ENCODE results near the gene GPR108.

The GPR108 gene

DNA sequence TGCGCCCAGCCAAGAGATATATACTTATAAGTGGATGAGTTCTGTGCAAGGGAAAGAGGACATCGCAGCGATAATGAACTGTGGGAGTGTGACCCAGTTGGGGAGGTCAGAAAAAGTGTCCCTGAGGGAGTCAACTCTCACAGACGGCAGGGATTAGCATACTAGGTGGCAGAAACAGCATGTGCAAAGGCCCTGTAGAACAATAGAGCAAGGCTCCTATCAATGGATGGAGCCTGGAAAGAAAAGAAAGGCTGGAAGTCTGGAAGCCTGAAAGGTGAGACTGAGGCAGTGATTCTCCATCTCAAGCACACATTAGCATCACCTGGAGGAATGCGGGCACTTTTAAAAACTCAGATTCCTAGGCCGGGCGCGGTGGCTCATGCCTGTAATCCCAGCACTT, 46.0 kb downstream of the GPR108 start:
- H3K4me1 ChIP-seq (ENCODE audit: insufficient read depth, low read length) = no peaks in the 10 kb centered on the region
- no peaks in the 10 kb centered on the region for H3K27me3 ChIP-seq (ENCODE audit: insufficient read depth, low read length)
- no peaks in the 10 kb centered on the region for H3K36me3 ChIP-seq (ENCODE audit: insufficient read depth, low read depth, low read length)
- no peak overlapping the region for H3K9ac ChIP-seq (ENCODE audit: low read depth, low read length)
- no peak overlapping the region for H3K27ac ChIP-seq (ENCODE audit: low read length)
- no peak overlapping the region for H3K4me3 ChIP-seq (ENCODE audit: low read length)
- no peaks in the 10 kb centered on the region for H3K9me3 ChIP-seq (ENCODE audit: insufficient read depth, low read depth, low read length)

DNA sequence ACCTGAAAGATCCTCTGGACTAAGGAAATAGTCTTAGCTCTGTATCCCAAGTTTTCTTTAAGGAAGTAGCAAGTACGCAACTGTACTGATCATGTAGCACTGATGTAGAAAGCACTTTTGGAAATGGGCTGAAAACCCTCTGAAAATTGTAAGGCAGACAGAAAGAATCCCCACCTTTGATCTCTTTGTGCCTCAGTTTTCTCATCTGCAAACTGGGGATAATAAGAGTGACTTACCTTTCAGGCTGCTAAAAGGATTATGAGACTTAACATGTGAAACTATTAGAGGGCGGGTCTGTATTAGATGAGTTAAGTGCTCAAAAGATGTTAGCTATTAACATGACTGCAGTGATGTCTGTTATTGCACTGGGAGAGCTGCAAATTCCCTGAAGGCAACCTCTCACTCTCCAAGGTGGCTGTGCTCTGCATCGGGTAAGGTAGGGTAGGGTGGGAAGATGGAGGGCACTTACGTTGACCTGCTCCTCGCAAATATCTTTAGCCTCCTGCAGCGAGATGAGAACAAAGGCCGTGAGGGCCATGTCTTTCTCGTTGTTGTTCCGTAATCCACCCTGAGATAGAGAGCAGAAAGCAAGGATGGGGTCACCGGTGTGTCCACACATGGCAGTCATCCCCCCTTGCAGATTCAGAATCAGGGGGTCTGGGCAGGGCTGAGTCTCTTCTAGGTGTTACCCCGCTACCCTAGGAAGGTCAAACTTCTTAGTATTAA, 47.1 kb downstream of the GPR108 start:
- no peaks in the 10 kb centered on the region for H3K36me3 ChIP-seq (ENCODE audit: insufficient read depth, low read depth, low read length)

DNA sequence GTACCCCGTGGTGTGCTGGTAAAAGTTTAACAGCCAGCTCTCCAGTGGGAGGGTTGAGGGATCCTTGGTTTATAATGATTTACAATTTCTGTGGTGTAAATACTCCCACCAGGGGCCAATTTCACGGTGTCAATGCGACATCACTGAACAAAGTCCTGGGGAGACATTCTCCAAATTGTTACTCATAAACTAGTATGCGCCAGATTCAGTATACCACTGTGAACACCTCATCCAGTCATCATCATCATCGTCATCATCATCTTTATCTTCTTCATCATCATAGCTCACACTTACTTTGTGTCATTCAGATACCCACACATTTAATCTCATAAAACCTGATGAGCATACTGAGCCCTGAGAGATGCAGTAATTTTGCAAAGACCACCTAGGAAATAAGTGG, 50.3 kb downstream of the GPR108 start:
- H3K4me1 ChIP-seq (ENCODE audit: insufficient read depth, low read length) = no peaks in the 10 kb centered on the region
- H3K4me3 ChIP-seq (ENCODE audit: low read length) = no peak overlapping the region
- H3K27me3 ChIP-seq (ENCODE audit: insufficient read depth, low read length) = no peaks in the 10 kb centered on the region; the same call in 1 of the 2 replicates
- no peak overlapping the region for H3K9ac ChIP-seq (ENCODE audit: low read depth, low read length)
- H3K9me3 ChIP-seq (ENCODE audit: insufficient read depth, low read depth, low read length) = no peaks in the 10 kb centered on the region
- no peak overlapping the region for H3K27ac ChIP-seq (ENCODE audit: low read length)
- H3K36me3 ChIP-seq (ENCODE audit: insufficient read depth, low read depth, low read length) = no peaks in the 10 kb centered on the region

More for the DNA sequence above, 47.1 kb downstream of the GPR108 start:
- H3K4me1 ChIP-seq (ENCODE audit: insufficient read depth, low read length) = no peaks in the 10 kb centered on the region
- no peak overlapping the region for H3K4me3 ChIP-seq (ENCODE audit: low read length)
- H3K27ac ChIP-seq (ENCODE audit: low read length) = no peak overlapping the region
- H3K9ac ChIP-seq (ENCODE audit: low read depth, low read length) = no peak overlapping the region
- no peaks in the 10 kb centered on the region for H3K9me3 ChIP-seq (ENCODE audit: insufficient read depth, low read depth, low read length)
- H3K27me3 ChIP-seq (ENCODE audit: insufficient read depth, low read length) = no peaks in the 10 kb centered on the region

DNA sequence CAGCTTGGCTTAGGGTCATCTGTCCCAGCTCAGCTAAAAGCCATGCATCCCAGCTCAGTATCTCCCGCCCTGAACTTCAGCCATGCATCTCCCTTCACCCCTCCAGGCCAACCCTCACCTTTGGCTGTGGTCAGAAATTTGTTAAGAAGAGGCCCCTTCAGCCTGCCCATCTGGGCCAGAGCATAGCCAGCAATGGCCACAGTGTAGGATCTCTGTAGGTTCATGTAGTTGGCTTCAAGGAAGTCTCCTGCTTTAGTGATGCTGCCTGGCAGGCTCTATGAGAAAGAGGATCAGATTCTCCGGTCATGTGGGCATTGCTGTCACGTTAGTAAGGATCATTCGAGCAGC, 50.8 kb downstream of the GPR108 start:
- Histone ChIP-seq H3K36me3 (ENCODE audit: insufficient read depth, low read depth, low read length) (no peaks in the 10 kb centered on the region), H3K4me1 (ENCODE audit: insufficient read depth, low read length) (no peaks in the 10 kb centered on the region), H3K4me3 (ENCODE audit: low read length) (no peak overlapping the region), H3K27me3 (ENCODE audit: insufficient read depth, low read length) (no peaks in the 10 kb centered on the region; the same call in 1 of the 2 replicates), H3K9ac (ENCODE audit: low read depth, low read length) (no peak overlapping the region), H3K9me3 (ENCODE audit: insufficient read depth, low read depth, low read length) (no peaks in the 10 kb centered on the region), H3K27ac (ENCODE audit: low read length) (no peak overlapping the region)

DNA sequence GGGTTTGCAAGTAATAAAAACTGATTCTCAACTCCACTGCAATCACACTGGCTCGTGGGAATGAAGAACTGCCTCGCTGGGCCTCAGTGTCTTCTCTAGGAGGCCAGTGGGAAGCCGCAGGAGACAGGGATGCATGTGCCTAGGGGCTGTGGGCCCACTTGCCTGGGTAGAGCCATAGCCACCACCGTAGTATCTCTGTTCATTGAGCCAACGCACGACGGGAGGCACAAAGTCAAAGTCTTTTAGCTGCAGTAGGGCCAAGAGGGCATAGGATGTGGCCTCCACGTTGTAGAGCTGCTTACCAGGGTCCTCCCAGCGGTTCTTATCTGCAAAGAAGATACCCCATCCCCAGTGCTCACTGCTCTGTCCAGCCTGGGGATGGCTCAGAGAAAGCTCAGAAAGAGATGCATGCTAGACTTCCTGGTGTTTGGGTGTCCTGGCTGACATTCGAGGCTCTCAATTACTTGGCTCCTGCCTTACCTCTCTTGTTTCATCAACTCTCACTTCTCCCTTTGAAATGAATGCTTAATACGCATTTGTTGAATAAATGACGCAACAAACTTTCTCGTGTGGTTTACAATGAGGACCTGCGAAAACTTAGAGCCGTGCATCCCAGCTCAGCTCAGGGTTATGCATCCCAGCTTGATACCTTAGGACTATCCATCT, 51.3 kb downstream of the GPR108 start:
- H3K27me3 ChIP-seq (ENCODE audit: insufficient read depth, low read length) = no peaks in the 10 kb centered on the region; the same call in 1 of the 2 replicates
- no peak overlapping the region for H3K27ac ChIP-seq (ENCODE audit: low read length)
- H3K4me1 ChIP-seq (ENCODE audit: insufficient read depth, low read length) = no peaks in the 10 kb centered on the region
- no peaks in the 10 kb centered on the region for H3K36me3 ChIP-seq (ENCODE audit: insufficient read depth, low read depth, low read length)
- H3K9ac ChIP-seq (ENCODE audit: low read depth, low read length) = no peak overlapping the region
- H3K4me3 ChIP-seq (ENCODE audit: low read length) = no peak overlapping the region
- H3K9me3 ChIP-seq (ENCODE audit: insufficient read depth, low read depth, low read length) = no peaks in the 10 kb centered on the region

DNA sequence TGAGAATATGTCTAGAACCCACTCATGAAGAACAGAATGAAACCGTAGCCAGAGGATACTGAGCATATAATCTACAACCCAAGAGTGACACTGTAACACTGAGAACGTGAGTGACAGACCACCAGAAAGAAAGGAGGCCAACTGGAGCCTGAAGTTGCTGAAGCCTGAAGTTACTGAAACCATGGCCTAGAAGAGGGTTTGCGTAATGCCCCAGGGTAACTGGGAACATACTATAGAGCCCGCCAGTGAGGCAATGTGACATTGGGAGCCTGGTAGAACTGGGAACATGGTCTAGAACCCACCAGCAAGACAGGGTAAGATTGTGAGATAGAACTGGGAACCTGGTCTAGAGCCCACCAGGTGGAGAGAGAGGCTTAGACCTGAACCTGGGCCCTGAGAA, 51.9 kb downstream of the GPR108 start:
- no peaks in the 10 kb centered on the region for H3K36me3 ChIP-seq (ENCODE audit: insufficient read depth, low read depth, low read length)
- no peaks in the 10 kb centered on the region for H3K9me3 ChIP-seq (ENCODE audit: insufficient read depth, low read depth, low read length)
- no peak overlapping the region for H3K4me3 ChIP-seq (ENCODE audit: low read length)
- no peaks in the 10 kb centered on the region for H3K4me1 ChIP-seq (ENCODE audit: insufficient read depth, low read length)
- H3K27me3 ChIP-seq (ENCODE audit: insufficient read depth, low read length) = no peaks in the 10 kb centered on the region; the same call in 1 of the 2 replicates
- no peak overlapping the region for H3K27ac ChIP-seq (ENCODE audit: low read length)
- no peak overlapping the region for H3K9ac ChIP-seq (ENCODE audit: low read depth, low read length)

DNA sequence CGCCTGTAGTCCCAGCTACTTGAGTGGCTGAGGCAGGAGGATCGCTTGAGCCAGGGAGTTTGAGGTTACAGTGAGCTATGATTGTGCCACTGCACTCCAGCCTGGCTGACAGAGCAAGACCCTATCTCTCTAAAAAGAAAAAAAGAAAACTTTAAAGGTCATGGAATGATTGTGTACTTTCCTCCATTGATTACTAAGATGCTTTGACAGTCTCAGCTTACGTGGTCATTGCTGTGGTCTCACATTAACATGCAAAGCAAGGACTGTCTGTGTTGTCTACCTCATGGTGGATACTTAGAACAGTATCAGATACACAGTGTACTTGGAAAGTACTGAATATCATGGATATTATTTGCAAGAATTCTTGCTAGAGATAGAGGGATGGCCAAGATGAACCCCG, 53.4 kb downstream of the GPR108 start:
- no peaks in the 10 kb centered on the region; the same call in 1 of the 2 replicates for H3K27me3 ChIP-seq (ENCODE audit: insufficient read depth, low read length)
- H3K36me3 ChIP-seq (ENCODE audit: insufficient read depth, low read depth, low read length) = no peaks in the 10 kb centered on the region
- H3K4me3 ChIP-seq (ENCODE audit: low read length) = no peak overlapping the region

DNA sequence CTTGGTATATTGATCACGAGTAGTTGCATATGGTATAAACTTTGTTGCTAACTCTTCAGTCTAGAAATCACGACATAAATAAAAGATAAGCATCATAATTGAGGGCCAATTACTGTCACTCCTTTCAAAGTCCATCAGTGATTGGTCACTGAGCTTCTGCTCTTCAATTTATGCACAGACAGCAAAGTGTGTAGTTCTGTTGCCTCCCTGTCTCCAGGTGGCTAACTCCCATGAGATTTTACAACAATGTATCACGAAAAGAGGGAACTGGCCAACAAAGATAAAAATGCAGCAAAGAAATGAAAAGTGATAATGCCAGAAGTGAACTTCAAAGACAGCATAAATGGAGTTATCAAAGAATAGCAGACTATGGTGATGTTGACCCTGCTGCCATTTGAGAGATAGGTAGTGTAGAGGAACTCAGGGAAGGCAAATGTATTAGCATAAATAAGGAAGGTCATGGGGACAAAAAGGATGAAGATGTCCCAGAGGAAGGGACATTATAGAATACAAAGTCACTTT, 54.7 kb downstream of the GPR108 start:
- H3K4me3 ChIP-seq (ENCODE audit: low read length) = no peak overlapping the region
- no peaks in the 10 kb centered on the region for H3K9me3 ChIP-seq (ENCODE audit: insufficient read depth, low read depth, low read length)
- H3K4me1 ChIP-seq (ENCODE audit: insufficient read depth, low read length) = no peaks in the 10 kb centered on the region
- no peaks in the 10 kb centered on the region; the same call in 1 of the 2 replicates for H3K27me3 ChIP-seq (ENCODE audit: insufficient read depth, low read length)
- no peaks in the 10 kb centered on the region for H3K36me3 ChIP-seq (ENCODE audit: insufficient read depth, low read depth, low read length)
- H3K27ac ChIP-seq (ENCODE audit: low read length) = no peak overlapping the region
- H3K9ac ChIP-seq (ENCODE audit: low read depth, low read length) = no peak overlapping the region

More for the DNA sequence above, 53.4 kb downstream of the GPR108 start:
- Histone ChIP-seq H3K9me3 (ENCODE audit: insufficient read depth, low read depth, low read length) (no peaks in the 10 kb centered on the region), H3K27ac (ENCODE audit: low read length) (no peak overlapping the region), H3K9ac (ENCODE audit: low read depth, low read length) (no peak overlapping the region), H3K4me1 (ENCODE audit: insufficient read depth, low read length) (no peaks in the 10 kb centered on the region)

DNA sequence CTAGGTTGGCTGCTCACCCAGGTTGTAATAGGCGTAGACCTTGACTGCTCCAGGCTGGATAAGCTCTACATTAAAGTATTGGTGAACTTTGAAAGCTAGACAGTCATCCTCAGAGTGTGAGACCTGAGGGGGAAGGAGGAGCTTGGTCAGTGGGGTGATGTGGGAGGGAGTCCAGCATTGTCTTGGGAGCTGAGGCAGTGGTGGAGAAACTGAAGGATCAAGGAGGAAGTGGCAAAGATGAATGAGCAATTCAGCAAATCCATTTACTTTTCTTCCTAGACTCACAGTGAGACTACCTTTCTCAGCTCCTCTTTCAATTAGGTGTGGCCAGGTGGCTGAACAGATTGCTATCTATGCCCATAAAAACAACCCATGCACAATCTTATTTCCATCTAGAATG, 57.2 kb downstream of the GPR108 start:
- Histone ChIP-seq H3K4me3 (ENCODE audit: low read length) (no peak overlapping the region), H3K27me3 (ENCODE audit: insufficient read depth, low read length) (no peaks in the 10 kb centered on the region; the same call in 1 of the 2 replicates), H3K27ac (ENCODE audit: low read length) (no peak overlapping the region), H3K4me1 (ENCODE audit: insufficient read depth, low read length) (peaks cover 8% of the 10 kb centered on the region; the same call in 1 of the 2 replicates), H3K36me3 (ENCODE audit: insufficient read depth, low read depth, low read length) (no peaks in the 10 kb centered on the region), H3K9ac (ENCODE audit: low read depth, low read length) (no peak overlapping the region), H3K9me3 (ENCODE audit: insufficient read depth, low read depth, low read length) (no peaks in the 10 kb centered on the region)
